Activated naive CD4-positive, alpha-beta T cell treated with anti-CD3 and anti-CD28 coated beads, Interleukin-2, amount 50 U/mL, for 72 hours (primary cell): Measurements from ENCODE around the gene MANBA. TPM values are rescaled to one million over a fixed set of nuclear protein-coding genes. Genes with fewer than 3 reads are reported as not detected.
"Not testable (repeated sequence)": the region's sequence is repeated elsewhere in the genome, so short reads cannot be mapped to it uniquely, and the experiment has no call there.

ENCODE experiments used
- ATAC-seq, 2 donors: fragments of 150-1000 bp; cut with Tn5 transposase; 2 replicates each; pipeline ENCODE4 v1.10.0; 2021; ENCODE audit warnings: mild to moderate bottlenecking in 2 of 2, moderate library complexity in 2 of 2
- DNase-seq, 2 donors: peaks; one replicate each; pipeline ENCODE4 v3.0.0; 2021 to 2022; ENCODE audit warnings: low spot score in 2 of 2
- H3K27ac Mint-ChIP-seq, 2 donors: one replicate each; pipeline ENCODE4 v1.8.0; 2022; ENCODE audit warnings: mild to moderate bottlenecking in 2 of 2, mixed read lengths in 2 of 2
- H3K36me3 Mint-ChIP-seq, 2 donors: one replicate each; pipeline ENCODE4 v1.8.0; 2022; ENCODE audit warnings: mixed read lengths in 2 of 2
- H3K9me3 Mint-ChIP-seq, 2 donors: one replicate each; pipeline ENCODE4 v1.8.0; 2022; ENCODE audit warnings: mixed read lengths in 2 of 2
- total RNA-seq, 2 donors: library from RNA; stranded (reverse); gene quantifications; one replicate each; pipeline ENCODE4 v1.2.3, GENCODE V29; 2022

Gene MANBA
- total RNA-seq, 2 donors from 2014 or later, result 12.3 to 20.6 TPM

- no peaks in the 10 kb centered on the region for H3K36me3 Mint-ChIP-seq
Measured at GRCh38 chr4:102625232-102625930, 135.4 kb downstream of the MANBA start.

DNA sequence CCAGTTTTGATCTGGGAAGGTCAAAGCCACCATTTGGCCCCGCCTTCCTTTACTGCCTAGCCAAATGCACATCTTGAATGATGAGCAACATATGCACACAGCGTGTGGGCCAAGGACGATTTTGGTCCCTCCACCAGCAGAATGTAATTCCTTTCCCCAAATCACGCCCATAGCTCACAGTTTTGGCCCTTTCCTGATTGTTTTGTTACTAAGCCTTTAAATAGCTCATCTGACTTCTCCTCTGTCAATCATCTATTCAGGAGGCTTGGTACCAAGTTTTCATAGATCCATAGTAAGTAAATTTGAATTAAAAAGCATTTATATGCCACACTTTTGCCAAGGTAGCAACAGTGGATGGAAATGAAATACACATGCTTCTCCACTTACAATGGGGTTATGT, 136.3 kb downstream of the MANBA start:
- ATAC-seq, result no peak

More at GRCh38 chr4:102625232-102625930, 135.4 kb downstream of the MANBA start:
- peak overlapping the region; percentile 80 to 85 for H3K27ac Mint-ChIP-seq
- peak; percentile 51 to 70 for DNase-seq
- peak; percentile 63 to 71 for ATAC-seq
- H3K9me3 Mint-ChIP-seq, result no peaks in the 10 kb centered on the region

DNA sequence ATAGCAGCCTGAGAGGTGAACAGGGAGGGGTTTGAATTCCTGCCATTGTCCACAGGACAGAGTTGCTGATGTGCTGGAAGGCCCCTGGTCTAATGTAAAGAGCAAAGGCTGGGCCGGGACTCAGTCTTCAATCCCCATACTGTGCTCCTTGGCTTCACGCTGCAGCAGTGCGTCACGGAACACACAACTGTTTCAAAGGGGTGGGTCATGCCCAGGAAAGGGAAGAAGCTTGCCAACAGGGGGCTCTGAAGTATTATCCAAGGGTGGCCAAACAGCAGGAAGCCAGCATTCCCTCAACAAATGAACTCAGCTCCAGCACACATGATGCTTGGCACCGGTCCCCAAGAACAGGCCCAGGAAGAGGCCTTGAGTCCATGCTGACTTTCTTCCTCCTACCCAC, 137.1 kb downstream of the MANBA start:
- DNase-seq (no peak), ATAC-seq (no peak)
- Mint-ChIP-seq H3K27ac (no peak overlapping the region), H3K9me3 (no peaks in the 10 kb centered on the region), H3K36me3 (peaks cover 0 to 4% of the 10 kb centered on the region in 2 donors)

More for the DNA sequence above, 136.3 kb downstream of the MANBA start:
- H3K9me3 Mint-ChIP-seq, result no peaks in the 10 kb centered on the region
- H3K36me3 Mint-ChIP-seq, result no peaks in the 10 kb centered on the region
- no peak for DNase-seq
- H3K27ac Mint-ChIP-seq, result peak overlapping the region in 1 of 2 donors; percentile 80

DNA sequence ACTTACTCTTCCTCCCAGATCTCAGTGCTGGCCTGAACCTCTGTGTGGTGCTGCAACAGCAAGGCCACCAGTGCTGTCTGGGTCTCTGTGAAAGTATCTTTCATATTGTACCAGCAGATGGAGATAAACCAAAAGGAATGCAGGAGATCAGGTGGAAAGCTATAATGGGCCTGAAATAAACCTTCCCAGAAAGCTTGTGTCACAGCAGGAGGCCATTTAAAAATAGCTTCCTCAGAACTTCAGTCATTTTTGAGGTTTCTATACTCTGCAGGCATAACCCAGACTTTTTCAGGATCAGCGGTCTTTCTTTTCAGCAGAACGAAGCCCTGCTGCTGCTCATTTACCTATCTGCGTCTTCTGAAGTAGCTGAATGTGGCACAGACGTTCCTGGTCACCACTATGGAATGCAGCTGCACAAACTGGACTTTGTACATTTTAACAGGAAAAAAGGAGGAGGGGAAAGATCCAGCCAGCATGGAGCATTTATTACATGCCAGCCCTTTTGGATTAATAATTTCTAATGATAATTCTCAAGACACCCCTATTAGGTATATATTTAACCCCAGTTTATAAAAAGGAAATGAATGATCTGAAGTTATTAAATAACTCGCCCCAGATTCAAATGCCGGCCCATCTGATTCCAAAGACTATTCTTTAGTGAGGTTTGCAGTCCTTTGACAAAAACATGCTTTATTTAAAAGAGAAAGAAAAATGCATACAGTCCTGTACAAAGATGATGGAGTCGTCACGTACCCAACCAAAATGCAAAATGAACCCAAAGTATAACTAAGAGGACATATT, 139.9 kb downstream of the MANBA start:
- DNase-seq, result no peak
- peak in 1 of 2 donors; percentile 37 for ATAC-seq
- Mint-ChIP-seq H3K27ac (peak overlapping the region in 1 of 2 donors; percentile 30), H3K9me3 (no peaks in the 10 kb centered on the region), H3K36me3 (peaks cover 9 to 26% of the 10 kb centered on the region in 2 donors)

- ATAC-seq, result peak; percentile 42 to 89
- peak overlapping the region in 1 of 2 donors; percentile 89 for H3K27ac Mint-ChIP-seq
- not testable (repeated sequence) for DNase-seq, H3K9me3 Mint-ChIP-seq
- peaks cover 14 to 34% of the 10 kb centered on the region in 2 donors for H3K36me3 Mint-ChIP-seq
Measured at GRCh38 chr4:102619776-102620631, 140.8 kb downstream of the MANBA start.

DNA sequence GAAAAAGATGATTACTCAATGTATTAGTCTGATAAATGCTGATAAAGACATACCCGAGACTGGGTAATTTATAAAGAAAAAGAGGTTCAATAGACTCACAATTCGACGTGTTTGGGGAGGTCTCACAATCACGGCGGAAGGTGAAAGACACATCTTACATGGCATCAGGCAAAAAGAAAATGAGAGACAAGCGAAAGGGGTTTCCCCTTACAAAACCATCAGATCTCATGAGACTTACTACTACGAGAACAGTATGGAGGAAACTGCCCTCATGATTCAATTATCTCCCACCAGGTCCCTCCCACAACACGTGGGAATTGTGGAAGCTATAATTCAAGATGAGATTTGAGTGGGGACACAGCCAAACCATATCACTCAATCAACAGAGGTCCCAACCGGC, 141.7 kb downstream of the MANBA start:
- Mint-ChIP-seq H3K27ac (peak overlapping the region; percentile 33 to 89), H3K36me3 (peaks cover 24 to 44% of the 10 kb centered on the region in 2 donors)
- not testable (repeated sequence) for DNase-seq, ATAC-seq, H3K9me3 Mint-ChIP-seq

DNA sequence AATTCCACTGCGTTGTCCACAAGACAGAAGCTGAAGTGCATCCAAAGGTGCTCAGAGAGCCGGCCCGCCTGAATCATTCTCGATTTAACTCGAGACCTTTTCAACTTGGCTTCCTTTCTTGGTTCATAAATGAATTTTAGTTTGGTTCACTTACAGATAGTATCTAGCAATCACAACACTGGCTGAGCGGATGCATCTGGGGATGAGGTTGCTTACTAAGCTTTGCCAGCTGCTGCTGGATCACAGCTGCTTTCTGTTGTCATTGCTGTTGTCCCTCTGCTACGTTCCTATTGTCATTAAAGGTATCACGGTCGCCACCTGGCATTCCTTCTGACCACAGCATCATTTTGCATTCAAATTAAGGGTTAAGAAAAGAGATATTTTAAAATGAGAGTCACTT, 144.1 kb downstream of the MANBA start:
- H3K36me3 Mint-ChIP-seq, result peaks cover 38 to 66% of the 10 kb centered on the region in 2 donors
- peak overlapping the region; percentile 18 to 47 for H3K27ac Mint-ChIP-seq
- DNase-seq, result no peak
- peak in 1 of 2 donors; percentile 52 for ATAC-seq
- no peaks in the 10 kb centered on the region for H3K9me3 Mint-ChIP-seq

DNA sequence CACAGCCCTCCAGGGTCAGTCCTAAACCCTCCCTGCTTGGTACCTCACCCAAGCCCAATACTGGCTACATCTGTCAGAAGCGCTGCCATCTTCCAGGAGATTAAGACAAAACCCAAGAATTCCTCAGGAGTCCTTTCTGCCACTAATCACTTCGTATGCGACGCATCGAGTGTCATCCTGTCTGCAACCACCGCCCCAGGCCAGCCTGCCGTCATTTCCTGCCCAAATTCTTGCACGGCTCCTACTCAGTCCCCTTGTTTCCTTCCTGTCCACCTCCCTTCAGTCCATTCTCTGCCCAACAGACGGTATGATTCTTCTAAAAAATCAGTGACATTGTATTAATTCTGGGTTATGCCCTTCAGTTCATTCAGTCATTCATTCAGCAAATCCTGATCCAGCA, 146.0 kb downstream of the MANBA start:
- peaks cover 46 to 75% of the 10 kb centered on the region in 2 donors for H3K36me3 Mint-ChIP-seq
- ATAC-seq (no peak), DNase-seq (no peak)
- no peaks in the 10 kb centered on the region for H3K9me3 Mint-ChIP-seq
- H3K27ac Mint-ChIP-seq, result peak overlapping the region; percentile 65 to 92

- H3K36me3 Mint-ChIP-seq, result peaks cover 51 to 85% of the 10 kb centered on the region in 2 donors
- H3K9me3 Mint-ChIP-seq, result no peaks in the 10 kb centered on the region
- peak overlapping the region; percentile 92 to 95 for H3K27ac Mint-ChIP-seq
- ATAC-seq (peak; percentile 82 to 86), DNase-seq (no peak)
Measured at GRCh38 chr4:102612824-102613366, 147.9 kb downstream of the MANBA start.

- Mint-ChIP-seq H3K36me3 (peaks cover 54 to 88% of the 10 kb centered on the region in 2 donors), H3K9me3 (no peaks in the 10 kb centered on the region), H3K27ac (peak overlapping the region; percentile 92 to 95)
- DNase-seq (no peak), ATAC-seq (no peak)
Measured at GRCh38 chr4:102612210-102612609, 148.6 kb downstream of the MANBA start.

DNA sequence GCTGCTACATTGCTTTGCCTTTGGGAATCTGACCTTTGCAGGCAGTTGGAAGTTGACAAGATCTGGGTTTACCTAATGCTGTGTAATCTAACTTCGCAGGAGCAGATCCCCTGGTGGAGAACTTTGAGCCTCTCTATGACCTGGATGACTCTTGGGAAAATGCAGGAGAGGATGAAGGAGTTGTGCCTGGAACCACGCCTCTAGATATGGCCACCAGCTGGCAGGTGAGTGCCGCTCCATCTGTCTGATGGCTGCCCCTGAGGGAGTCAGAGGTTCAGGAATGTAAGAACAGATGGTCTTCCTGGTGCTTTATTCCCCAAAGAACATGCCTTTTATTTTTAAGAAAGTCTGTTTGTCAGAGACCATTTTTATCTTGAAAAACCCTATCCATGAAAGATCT, 150.3 kb downstream of the MANBA start:
- no peaks in the 10 kb centered on the region for H3K9me3 Mint-ChIP-seq
- H3K27ac Mint-ChIP-seq, result no peak overlapping the region
- ATAC-seq (no peak), DNase-seq (no peak)
- H3K36me3 Mint-ChIP-seq, result peaks cover 53 to 80% of the 10 kb centered on the region in 2 donors

GRCh38 chr4:102610007-102610406, 150.8 kb downstream of the MANBA start:
- Mint-ChIP-seq H3K27ac (peak overlapping the region in 1 of 2 donors; percentile 19), H3K36me3 (peaks cover 50 to 80% of the 10 kb centered on the region in 2 donors), H3K9me3 (no peaks in the 10 kb centered on the region)
- ATAC-seq, result no peak
- no peak for DNase-seq

DNA sequence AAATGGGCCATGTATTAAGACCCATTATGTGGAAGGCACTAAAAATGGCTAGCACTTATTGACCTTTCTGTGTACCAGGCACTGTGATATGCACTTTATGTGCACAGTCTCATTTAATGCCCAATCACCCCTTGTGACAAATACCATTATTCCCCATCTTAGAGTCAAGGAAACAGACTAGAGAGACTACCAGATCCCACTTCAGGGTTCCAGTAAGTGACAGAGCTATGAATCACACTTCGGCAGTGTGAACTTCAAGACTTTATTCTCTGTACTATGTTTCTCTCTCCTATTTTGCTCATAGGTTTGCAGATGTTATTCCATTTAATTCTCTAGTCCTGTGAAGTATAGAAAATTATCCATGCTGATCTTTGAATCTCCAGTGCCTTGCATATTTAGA, 152.6 kb downstream of the MANBA start:
- Mint-ChIP-seq H3K27ac (peak overlapping the region; percentile 15 to 74), H3K36me3 (peaks cover 40 to 70% of the 10 kb centered on the region in 2 donors), H3K9me3 (no peaks in the 10 kb centered on the region)
- DNase-seq (no peak), ATAC-seq (peak; percentile 37 to 59)

GRCh38 chr4:102606846-102607450, 153.8 kb downstream of the MANBA start:
- Mint-ChIP-seq H3K27ac (peak overlapping the region in 1 of 2 donors; percentile 4), H3K9me3 (no peaks in the 10 kb centered on the region), H3K36me3 (peaks cover 34 to 67% of the 10 kb centered on the region in 2 donors)
- no peak for DNase-seq
- no peak for ATAC-seq

- DNase-seq, result no peak
- H3K27ac Mint-ChIP-seq, result peak overlapping the region in 1 of 2 donors; percentile 4
Measured at GRCh38 chr4:102606261-102606660, 154.5 kb downstream of the MANBA start.

More at GRCh38 chr4:102606261-102606660, 154.5 kb downstream of the MANBA start:
- Mint-ChIP-seq H3K36me3 (peaks cover 34 to 67% of the 10 kb centered on the region in 2 donors), H3K9me3 (no peaks in the 10 kb centered on the region)
- no peak for ATAC-seq
